ENCODE data around the gene KLHL5. TPM values are rescaled to one million over a fixed set of nuclear protein-coding genes. Genes with fewer than 3 reads are reported as not detected.

Gene KLHL5
- total RNA-seq, 1 donor from 2014 or later = 29.5 TPM

- DNase-seq = peak; percentile 18
Observed at GRCh38 chr4:39043861-39044363, 18.1 kb upstream of the KLHL5 start.

DNA sequence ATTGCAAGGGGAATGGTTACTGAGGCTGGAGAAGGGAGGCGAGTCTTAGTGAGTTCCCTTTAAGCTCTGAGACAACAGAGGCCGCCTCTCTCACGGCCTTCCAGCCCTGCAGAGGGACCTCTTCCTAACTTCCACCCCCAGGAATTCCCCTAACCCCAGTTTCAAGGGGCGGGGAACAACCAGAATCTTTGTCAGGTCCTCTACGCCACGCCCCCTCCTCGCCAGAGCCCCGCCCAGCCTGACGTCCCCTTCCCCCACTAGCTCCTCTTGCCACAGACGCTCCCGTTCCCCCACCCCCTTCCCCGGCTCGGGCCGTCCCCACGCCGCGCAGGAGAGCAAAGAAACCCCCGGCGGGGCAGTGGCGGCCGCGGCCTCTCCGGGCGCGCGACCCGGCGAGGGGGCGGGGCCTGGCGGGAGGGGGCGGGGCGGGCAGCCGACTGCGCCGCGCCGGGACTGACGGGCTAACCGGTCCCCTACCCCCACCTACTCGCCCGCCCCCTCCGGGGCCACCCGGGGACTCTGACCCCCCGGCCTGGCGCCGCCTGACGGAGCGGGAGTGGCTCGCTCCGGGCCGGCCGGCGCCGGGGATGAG, 17.6 kb upstream of the KLHL5 start:
- DNase-seq = peak; percentile 93

- peak; percentile 53 for DNase-seq
Observed at GRCh38 chr4:39044956-39045826, 16.8 kb upstream of the KLHL5 start.

GRCh38 chr4:39045827-39046221, 16.2 kb upstream of the KLHL5 start:
- no peak for DNase-seq

DNA sequence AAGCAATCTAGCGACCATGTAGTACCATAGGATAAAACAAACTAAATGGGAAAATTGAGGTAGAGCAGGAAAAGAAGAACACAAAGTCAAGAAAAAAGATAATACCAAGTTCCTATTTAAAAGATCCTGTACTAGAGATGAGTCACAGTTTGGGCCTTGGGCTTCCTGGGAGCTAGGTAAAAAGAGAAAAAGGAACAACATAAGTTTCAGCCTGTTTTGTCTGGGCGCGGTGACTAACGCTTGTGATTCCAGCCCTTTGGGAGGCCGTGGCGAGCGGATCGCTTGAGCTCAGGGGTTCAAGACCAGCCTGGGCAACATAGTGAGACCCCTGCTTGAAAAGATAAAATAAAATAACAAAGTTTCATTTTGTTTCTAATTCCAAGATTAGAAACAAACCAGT, 15.8 kb upstream of the KLHL5 start:
- no peak for DNase-seq

DNA sequence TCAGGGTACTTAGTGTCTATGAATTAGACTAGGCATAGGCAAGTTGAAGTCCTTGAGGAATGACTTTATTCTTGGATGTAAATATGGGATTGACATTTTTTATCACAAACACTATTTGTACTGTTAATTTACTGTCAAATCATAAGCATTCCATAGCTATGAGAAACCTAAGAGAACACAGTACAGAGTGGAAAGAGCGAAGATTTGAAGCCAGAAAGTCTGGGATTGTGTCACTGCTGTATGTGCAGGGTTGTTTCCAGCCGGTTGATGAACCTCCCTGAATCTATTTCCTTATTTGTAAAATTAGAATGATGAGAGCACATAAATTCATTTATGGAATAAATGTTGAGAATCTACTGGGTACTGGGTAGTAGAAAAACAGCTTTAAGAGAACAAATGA, 14.4 kb upstream of the KLHL5 start:
- no peak for DNase-seq

- DNase-seq = no peak
Observed at GRCh38 chr4:39048311-39048710, 13.7 kb upstream of the KLHL5 start.

GRCh38 chr4:39050590-39050989, 11.4 kb upstream of the KLHL5 start:
- no peak for DNase-seq

DNA sequence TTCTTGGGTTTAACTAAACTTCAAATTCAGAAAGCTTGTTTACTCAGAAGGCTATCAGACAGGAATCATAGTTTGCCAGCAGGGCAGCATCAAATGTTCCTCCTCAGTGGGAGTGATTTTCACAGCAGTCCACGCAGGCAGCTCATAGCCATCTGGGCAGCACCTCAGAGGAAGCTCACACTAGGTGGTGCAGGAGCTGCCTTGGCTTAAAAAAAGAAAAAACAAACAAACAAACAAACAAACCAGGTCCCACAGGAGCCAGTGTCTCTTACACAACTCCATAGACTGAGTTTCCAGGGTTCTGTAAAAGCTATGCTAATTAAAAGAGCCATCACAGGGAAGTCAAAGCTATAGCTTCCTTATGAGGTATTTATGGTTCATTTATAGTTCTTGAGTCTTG, 10.5 kb upstream of the KLHL5 start:
- no peak for DNase-seq

GRCh38 chr4:39053983-39054382, 8.0 kb upstream of the KLHL5 start:
- DNase-seq = no peak

DNA sequence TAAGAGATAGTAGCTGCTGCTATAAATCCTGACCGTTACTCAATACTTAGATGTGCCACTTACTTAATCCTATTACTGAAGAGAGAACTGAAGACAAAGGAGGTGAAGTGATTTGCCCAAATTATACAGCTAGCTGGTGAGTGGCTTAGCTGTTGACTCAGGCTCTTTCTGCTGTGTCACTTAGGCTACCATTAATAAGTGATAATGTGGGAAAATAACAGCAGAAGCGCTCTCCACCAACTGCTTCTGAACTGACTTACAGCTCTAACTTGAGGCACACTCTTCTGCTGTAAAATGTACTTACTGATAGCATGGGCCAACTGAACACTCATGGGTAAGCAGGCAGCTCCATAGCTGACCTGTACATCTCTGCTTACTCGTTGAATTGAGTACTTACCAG, 7.5 kb upstream of the KLHL5 start:
- DNase-seq = no peak

DNA sequence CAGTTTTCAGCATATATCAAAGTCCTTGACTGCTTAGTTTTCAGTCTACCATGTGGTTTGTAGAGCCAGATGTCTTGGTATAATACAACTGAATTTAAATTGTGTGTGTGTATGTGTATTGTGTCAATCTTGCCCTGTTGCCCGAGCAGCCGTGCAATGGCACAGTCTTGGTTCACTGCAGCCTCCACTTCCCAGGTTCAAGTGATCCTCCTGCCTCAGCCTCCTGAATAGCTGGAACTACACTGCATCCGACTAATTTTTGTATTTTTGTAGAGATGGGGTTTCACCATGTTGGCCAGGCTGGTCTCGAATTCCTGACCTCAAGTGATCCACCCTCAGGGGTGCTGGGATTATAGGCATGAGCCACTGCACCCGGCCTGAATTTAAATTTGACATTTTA, 6.0 kb upstream of the KLHL5 start:
- DNase-seq = no peak

- DNase-seq = no peak
Observed at GRCh38 chr4:39061457-39061856, 575 bp upstream of the KLHL5 start.

GRCh38 chr4:39062770-39063097, 702 bp downstream of the KLHL5 start:
- DNase-seq = no peak

DNA sequence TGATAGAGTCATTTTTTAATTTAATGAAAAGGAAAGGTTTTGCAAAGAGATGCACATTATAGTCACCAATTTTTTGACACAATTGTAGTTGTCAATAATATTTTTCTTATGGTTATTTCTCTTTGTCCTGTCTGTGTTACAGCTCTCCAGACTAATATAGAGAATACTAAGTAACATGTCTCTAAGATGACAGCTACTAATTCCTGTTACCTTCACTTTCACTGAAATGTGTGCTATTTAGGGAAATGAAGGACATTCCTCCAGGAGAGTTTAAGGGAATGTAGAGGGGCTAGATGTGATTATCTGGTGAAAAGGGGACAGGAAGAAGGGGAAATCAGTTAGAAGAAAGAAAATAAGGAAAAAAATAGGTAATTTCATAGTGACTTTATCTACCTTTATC, 1.4 kb downstream of the KLHL5 start:
- no peak for DNase-seq

DNA sequence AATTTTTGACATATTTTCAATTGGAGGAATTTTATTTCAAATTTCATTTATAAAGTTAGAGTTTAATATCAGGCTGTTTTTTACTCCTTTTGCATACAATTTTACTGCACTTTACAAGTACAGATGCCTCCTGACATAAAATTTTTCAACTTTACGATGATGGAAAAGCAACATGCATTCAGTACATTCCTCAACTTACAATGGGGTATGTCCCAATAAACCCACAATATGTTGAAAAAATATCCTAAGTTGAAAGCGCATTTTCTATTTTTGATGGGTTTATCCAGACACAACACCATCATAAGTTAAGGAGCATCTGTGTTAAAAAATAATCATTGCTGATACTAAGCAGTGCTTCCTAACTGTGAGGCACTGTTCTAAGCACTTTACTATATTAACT, 4.3 kb downstream of the KLHL5 start:
- no peak for DNase-seq

GRCh38 chr4:39067031-39067430, 5.0 kb downstream of the KLHL5 start:
- no peak for DNase-seq

DNA sequence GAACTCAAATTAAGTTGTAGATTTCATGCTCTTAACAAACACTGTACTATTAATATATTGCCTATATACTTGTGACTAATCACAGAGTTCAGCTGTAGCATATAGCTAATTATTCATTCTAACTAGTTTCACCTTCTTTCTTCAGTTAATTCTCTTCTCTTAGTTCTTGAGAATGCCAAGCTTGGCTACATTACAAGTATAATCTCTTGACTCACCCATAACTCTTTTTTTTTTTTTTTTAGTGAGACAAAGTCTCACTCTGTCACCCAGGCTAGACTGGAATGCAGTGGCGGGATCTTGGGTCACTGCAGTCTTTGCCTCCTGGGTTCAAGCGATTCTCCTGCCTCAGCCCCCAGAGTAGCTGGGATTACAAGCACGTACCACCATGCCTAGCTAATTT, 5.4 kb downstream of the KLHL5 start:
- DNase-seq = no peak

DNA sequence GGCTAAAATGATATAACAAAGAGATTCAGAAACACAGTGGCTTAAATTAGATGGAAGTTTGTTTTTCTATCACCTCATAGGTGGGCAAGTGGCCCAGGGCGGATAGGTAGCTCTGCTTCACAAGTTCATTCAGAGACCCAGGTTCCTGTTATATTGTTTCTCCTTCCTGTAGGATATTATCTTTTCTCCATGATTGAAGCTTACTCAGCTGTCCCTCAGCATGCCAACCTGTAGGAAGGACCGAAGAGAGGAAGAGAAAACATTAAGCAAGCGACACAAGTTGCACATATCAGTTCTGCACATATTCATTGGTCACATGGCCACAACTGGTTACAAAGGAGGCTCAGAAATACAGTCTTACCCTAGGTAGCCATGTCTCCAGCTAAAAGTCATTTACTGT, 6.9 kb downstream of the KLHL5 start:
- DNase-seq = no peak

- DNase-seq = no peak
Observed at GRCh38 chr4:39078829-39079228, 16.8 kb downstream of the KLHL5 start.

DNA sequence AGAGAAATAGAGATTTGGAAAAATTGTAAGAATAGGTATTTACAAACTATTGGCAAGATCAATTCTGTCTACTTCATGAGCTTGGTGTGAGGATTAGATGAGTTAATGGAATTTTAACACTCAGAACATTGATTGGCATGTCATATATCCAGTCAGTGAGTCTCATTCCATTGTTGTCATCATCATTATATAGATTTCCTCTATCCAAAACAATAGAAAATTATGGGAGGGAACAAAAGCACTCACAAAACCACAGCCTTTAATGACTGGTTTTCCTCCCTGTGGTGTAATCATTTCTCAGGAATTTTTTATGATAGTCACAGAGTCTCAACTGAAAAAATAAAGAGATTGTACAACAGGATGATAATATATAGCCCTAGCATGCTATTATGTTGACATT, 21.1 kb downstream of the KLHL5 start:
- DNase-seq = no peak

DNA sequence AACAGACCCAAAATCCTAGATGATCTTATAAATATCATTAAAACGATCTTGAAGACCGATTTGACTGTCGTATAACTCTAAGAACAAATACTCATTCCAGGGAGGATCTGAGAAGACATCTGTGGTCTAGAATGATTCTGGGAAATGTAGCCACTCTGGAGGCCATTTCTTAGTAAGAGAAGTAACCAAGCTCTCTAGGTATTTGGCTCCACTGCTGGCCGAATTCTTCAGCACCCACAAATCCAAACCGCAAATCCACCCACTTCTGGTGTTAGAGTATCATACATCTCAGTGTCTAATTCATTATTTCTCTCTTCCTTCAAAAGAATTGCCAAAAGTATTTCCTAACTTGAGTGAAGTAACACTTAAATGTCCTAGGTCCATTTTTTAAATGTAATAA, 23.9 kb downstream of the KLHL5 start:
- no peak for DNase-seq

GRCh38 chr4:39096847-39097246, 34.8 kb downstream of the KLHL5 start:
- no peak for DNase-seq

GRCh38 chr4:39097290-39097689, 35.3 kb downstream of the KLHL5 start:
- no peak for DNase-seq

All from tongue (tissue), 2 donors.